HG02870 (cell line): ENCODE data around the gene ZNF365.
"Not testable (repeated sequence)": the region's sequence is repeated elsewhere in the genome, so short reads cannot be mapped to it uniquely, and the experiment has no call there.

ENCODE experiments used
- ATAC-seq: cut with Tn5 transposase; IDR thresholded peaks from one replicate; pipeline ENCODE4 v1.9.1; 2021; ENCODE audit warnings: mild to moderate bottlenecking, moderate library complexity; ENCODE audit not compliant: unreplicated experiment

The ZNF365 gene

DNA sequence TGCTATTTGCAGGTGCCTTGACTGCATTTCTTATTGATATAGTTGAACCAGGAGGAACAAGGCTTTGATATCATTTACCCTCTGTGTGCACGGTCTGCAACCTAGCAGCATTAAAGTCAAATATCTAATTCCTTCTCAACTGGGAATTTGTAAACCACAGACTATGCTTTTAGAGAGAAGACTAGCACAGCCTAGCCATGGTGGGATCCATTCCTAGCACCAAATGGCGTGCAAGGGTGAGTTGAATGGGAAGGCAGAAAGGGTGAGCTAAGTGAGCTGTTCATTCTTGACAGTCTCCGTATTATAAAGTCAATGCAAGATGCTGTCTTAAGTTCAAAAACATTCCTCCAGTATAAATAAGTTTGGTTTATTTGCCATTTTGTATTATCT, 2.9 kb downstream of the ZNF365 start:
- ATAC-seq, result no peak

DNA sequence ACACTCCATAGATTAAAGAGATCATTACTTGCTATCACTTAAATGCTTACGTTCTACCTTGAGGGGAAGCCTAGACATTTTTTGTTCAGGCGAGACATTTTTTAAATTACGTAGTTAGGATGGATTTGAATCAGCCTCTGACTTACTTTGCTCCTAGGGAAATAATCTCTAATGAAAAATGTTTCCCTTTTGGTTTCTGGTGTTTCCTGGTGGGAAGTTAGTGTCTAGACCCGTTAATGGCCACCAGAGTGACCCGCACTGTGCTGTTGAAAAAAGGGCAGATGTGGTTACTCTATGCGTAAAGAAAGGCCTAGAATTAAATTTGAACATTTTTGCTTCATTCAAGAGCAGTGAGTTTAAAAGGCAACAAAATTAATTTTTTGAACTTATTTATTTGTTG, 3.8 kb downstream of the ZNF365 start:
- ATAC-seq, result no peak

DNA sequence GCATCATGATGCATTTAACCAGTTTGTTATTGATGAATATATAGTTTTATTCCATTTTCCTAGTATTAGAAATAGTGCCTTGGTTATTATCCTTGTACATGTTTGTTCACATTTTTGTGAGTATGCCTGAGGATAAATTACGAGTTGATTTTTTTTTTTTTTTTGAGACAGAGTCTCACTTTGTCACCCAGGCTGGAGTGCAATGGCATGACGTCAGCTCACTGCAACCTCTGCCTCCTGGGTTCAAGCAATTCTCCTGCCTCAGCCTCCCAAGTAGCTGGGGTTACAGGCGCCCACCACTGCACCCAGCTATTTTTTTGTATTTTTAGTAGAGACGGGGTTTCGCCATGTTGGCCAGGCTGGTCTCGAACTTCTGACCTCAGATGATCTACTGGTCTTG, 4.7 kb downstream of the ZNF365 start:
- ATAC-seq, result not testable (repeated sequence)

DNA sequence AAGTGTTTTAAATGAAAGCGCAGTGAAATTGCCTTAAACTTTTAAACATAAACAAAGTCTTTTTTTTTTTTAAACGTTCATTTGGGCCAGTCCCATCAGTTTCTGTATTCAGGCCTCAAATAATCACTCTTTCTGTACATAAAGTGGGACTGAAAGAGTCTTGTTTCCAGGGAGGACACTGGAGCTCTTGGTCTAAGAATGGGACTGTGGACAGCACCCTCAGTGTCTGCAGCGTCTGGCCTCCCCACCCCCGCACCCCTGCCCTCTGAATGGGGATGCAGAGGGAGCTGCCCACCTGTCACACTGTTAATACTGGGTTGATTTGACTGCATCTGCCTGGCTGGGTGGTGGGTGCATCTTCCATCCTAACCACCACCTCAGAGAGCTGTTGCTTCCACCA, 5.2 kb downstream of the ZNF365 start:
- ATAC-seq, result no peak

GRCh38 chr10:62380016-62380415, 5.8 kb downstream of the ZNF365 start:
- no peak for ATAC-seq

DNA sequence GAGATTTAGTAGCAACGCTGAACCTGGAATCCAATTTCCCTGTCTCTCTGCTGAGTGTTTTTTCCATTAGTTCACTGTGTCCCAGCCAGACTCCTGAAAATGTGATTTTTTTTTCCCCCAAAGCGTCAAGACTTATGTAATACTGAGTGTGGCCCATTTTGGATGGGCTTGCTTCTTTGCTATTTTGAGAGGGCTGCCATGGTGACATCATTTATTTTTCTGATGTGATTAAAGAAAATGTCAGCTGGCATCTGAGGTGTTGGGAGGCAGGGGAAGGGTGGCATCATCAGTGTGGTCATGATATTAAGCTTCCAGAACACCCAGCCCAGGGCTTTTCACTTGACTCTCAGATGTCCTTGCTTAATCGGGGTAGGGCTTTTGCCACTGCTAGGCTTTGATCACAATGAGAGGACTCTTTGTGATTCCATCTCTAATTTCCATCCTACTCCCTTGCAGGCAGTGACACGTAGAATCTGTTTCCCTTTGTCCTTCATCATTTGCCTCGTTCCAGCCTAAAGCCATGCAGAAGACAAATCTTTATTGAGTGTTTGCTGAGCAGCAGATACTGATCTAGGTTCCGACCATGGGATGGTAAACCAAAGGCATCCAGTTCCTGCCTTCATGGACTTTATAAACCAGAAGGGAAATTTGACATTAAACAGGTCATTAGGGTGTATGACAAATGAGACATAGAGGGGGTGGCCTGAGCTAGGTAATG, 7.4 kb downstream of the ZNF365 start:
- no peak for ATAC-seq

GRCh38 chr10:62382831-62383230, 8.7 kb downstream of the ZNF365 start:
- ATAC-seq, result no peak

DNA sequence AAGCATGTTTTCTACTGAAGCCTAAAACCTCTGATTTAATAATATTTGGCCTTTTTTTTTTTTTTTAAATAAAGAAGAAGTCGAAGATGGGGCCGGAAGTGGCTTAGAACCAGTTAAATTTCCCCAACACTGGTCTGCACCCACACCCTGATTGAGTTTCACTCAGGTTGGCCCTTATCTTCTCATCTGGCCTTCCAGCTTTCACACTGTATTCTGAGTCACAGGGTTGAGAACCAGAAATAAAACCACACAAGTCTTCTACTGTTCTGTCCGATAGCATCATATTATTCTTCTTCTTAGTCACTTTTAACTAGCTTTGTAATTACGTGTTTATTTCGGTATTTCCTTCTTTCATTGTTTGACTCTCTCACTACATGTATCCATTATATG, 9.9 kb downstream of the ZNF365 start:
- peak; percentile 57 for ATAC-seq

DNA sequence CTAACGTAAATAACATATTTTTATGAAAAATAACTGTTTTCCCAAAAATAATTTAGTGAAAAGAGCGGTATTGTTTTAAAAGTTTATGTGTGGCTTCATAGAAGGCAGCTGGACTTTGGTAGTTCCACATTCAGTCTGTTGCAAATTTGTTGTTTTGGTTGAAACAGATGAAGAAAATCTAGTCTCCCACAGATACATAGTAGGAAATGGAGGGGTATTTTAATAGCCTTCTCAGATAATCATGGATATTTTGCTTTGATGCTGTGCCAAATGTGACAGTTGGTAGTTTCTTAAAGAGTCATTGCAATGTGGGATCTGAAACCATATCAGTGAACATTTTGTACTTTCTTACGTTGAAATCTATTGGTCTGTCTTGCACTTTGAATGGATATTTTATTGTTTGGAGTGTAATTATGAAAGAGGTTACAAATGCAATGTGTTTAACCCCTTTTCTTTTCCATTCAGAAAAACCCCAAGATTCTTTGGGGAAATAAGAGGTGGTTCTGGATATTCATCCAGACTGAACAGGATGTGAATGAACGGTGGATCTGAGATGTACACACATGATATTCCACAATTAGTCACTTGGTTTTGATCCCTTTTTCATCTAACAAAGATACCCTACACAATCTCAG, 10.4 kb downstream of the ZNF365 start:
- no peak for ATAC-seq

DNA sequence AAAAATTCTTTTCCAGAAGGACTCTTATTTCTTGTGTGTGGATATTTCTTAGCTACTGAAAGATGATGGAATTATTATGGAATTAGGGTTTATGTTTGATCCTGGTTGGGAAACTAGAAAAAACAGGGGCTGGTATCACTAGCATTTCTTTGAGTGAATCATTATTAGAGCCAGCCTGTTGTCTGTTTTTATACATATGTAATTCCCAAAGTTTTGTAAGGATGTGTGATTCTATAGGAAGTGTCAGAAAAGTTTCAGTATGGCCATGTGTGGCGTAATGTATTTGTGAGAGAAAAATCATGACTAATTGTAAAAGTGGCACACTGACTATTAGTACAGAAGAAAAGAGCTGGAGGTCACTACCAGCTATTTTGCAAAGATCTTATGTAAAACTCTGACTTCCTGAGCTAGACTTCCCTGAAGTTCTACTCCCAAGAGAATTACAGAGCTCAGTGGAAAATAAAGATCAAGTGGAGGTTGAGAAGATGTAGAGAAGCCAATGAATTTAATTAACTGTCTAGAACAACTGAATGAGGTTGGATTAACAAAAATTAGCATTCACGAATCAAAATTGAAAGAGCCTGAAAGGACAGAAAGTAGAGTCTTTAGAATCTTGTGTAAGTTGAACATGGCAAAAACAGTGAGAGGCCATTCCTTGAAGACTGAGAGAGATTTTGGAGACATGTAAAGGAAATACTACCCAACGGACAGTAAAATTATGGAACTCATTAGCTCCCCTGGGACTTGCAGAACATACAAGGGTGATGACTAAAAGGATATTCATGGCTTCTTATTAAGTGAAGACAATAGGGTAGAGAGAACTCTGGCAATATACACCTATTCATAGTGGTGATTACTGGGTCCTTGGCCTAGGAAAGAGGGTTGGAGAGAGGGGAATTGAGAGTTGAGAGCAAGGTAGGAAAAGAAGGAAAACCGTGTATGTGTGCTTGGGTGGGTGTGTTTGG, 12.5 kb downstream of the ZNF365 start:
- ATAC-seq, result no peak

- no peak for ATAC-seq
Observed at GRCh38 chr10:62388328-62388727, 14.2 kb downstream of the ZNF365 start.

GRCh38 chr10:62390497-62391176, 16.5 kb downstream of the ZNF365 start:
- no peak for ATAC-seq

DNA sequence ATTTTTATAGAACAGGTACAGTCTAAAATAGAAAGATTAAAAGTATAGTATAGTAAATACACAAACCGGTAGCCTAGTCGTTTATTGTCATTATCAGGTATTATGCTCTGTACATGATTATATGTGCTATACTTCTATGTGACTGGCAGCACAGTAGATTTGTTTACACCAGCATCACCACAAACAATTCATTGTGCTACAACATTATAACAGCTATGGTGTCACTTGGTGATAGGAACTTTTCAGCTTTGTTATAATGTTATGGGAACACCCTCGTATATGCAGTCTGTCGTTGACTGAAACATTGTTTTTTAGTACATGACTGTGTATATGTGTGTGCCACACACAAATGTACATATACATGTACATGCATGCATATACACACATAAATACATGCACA, 19.1 kb downstream of the ZNF365 start:
- ATAC-seq, result no peak

- ATAC-seq, result no peak
Observed at GRCh38 chr10:62394556-62395018, 20.4 kb downstream of the ZNF365 start.

DNA sequence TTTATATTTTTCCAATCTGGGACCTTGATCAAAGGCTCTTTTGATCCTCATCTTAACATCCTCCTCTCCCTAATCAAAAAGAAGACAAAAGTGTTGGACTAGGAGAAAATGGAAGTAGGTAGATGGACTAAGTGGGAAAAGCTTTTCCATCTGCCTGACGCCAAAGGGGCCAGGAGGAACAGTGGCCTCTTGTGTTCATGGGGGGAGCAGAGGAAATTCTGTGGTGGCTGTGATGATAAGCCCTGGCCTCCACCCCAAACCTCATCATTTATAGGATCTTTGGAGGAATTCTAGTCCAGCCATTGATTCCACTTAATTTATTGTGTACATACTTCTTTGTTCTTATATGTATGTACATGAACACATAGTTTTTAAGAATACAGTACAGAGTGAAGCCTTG, 21.7 kb downstream of the ZNF365 start:
- no peak for ATAC-seq

GRCh38 chr10:62396864-62397263, 22.7 kb downstream of the ZNF365 start:
- ATAC-seq, result no peak

DNA sequence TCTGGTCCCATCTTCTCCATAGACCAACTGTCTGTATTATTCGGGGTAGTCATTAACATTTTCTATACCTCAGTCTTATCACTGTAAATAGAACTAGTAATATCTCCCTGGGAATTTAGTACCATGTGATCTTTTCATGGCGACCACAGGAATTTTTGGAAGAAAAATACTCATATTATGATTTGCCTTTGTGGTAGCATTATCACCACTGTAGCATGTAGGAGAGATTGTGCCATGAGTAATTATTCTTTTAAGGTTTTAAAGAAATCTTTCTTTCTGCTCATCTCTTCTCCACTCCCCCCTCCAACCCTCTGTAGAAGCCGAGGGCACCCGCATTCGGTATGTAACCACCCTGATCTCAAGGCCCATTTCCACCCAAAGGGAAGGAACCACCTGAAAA, 25.0 kb downstream of the ZNF365 start:
- ATAC-seq, result no peak

GRCh38 chr10:62402508-62402907, 28.3 kb downstream of the ZNF365 start:
- no peak for ATAC-seq

- ATAC-seq, result not testable (repeated sequence)
Observed at GRCh38 chr10:62410528-62410927, 36.4 kb downstream of the ZNF365 start.

- not testable (repeated sequence) for ATAC-seq
Observed at GRCh38 chr10:62410934-62411333, 36.8 kb downstream of the ZNF365 start.

DNA sequence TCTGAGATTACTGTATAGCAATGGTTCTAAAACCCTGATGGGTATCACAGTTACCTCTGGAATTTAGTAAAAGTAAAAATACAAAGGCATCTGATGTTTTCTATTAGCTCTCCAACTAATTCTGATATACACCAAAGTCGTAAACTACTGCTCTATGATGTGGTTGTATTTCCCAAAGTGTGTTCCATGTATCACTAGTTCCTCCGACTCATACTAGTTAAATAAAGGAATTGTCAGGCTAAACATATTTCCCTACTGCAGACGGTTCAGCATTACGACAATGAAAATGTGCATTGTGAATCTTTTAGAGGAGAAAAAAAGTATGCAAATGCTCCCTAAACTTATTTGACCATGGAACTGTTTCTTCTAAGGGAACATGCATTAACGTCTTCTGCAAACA, 38.9 kb downstream of the ZNF365 start:
- no peak for ATAC-seq
